PC-3 (cell line): ENCODE measurements around the gene TAF3. TPM values are rescaled to one million over a fixed set of nuclear protein-coding genes. Genes with fewer than 3 reads are reported as not detected.

Experiments
- ATAC-seq: fragments of 200-7000 bp; cut with Tn5 transposase; 2 replicates; pipeline ENCODE4 v1.9.1; 2020; ENCODE audit warnings: mild to moderate bottlenecking, moderate library complexity
- BruUV-seq: library from RNA; stranded (reverse); fragments of 400-500 nt; replicated peaks from 2 replicates; lab custom pipeline; 2021; lab: Mats Ljungman, UMichigan
- CTCF ChIA-PET: fragments of 300-600 bp; sonication (Branson Sonifier 250); formaldehyde crosslinking; loops from one replicate; lab custom pipeline; 2022; ENCODE audit warnings: antibody characterized with exemption; lab: Charles Lee
- POLR2A ChIA-PET: fragments of 300-600 bp; sonication (Branson Sonifier 250); formaldehyde crosslinking; loops from one replicate; lab custom pipeline; 2022; ENCODE audit warnings: antibody characterized with exemption; ENCODE audit not compliant: unreplicated experiment; lab: Charles Lee
- DNase-seq: peaks from one replicate; pipeline ENCODE4 v3.0.0-alpha.2; 2015
- H2AFZ ChIP-seq: fragments of 300-600 bp; sonication (generic); 2 replicates; pipeline ENCODE4 v1.6.0; 2016; ENCODE audit warnings: antibody characterized with exemption, low read length
- H3F3A ChIP-seq: fragments of 300-600 bp; sonication (generic); one replicate; pipeline ENCODE4 v1.6.0; 2017; ENCODE audit warnings: antibody characterized with exemption, low read length, control low read depth, mild to moderate bottlenecking; ENCODE audit not compliant: unreplicated experiment
- H3K27ac ChIP-seq: fragments of 300-600 bp; sonication (generic); 2 replicates; pipeline ENCODE4 v1.5.1; 2016; ENCODE audit warnings: mild to moderate bottlenecking, low read length
- H3K27me3 ChIP-seq: fragments of 300-600 bp; sonication (generic); 2 replicates; pipeline ENCODE4 v1.6.1; 2016; ENCODE audit warnings: low read length, mixed read lengths
- H3K36me3 ChIP-seq: fragments of 300-600 bp; sonication (generic); 2 replicates; pipeline ENCODE4 v1.6.1; 2016; ENCODE audit warnings: low read depth, mixed run types, low read length, mixed read lengths
- H3K4me1 ChIP-seq: fragments of 300-600 bp; sonication (generic); 2 replicates; pipeline ENCODE4 v1.5.1; 2016; ENCODE audit warnings: low read length; ENCODE audit not compliant: insufficient read depth
- H3K4me2 ChIP-seq: fragments of 300-600 bp; sonication (generic); 2 replicates; pipeline ENCODE4 v1.6.0; 2016; ENCODE audit warnings: low read length
- H3K4me3 ChIP-seq: fragments of 300-600 bp; sonication (generic); 2 replicates; pipeline ENCODE4 v1.5.1; 2016; ENCODE audit warnings: mild to moderate bottlenecking, low read length, mixed read lengths
- H3K79me2 ChIP-seq: fragments of 300-600 bp; sonication (generic); 2 replicates; pipeline ENCODE4 v1.6.1; 2017; ENCODE audit warnings: low read length, mixed read lengths
- H3K9ac ChIP-seq: fragments of 300-600 bp; sonication (generic); 2 replicates; pipeline ENCODE4 v1.6.0; 2016; ENCODE audit warnings: mild to moderate bottlenecking, low read length
- H3K9me2 ChIP-seq: fragments of 300-600 bp; sonication (generic); replicated peaks from 2 replicates; pipeline ENCODE4 v1.6.1; 2016; ENCODE audit warnings: mixed run types, low read length, mixed read lengths
- H3K9me3 ChIP-seq: fragments of 300-600 bp; sonication (generic); 2 replicates; pipeline ENCODE4 v1.6.1; 2016; ENCODE audit warnings: low read length, mixed read lengths
- H4K20me1 ChIP-seq: fragments of 300-600 bp; sonication (generic); 2 replicates; pipeline ENCODE4 v1.6.1; 2016; ENCODE audit warnings: low read length, mixed read lengths
- EZH2 ChIP-seq: fragments of 300-600 bp; sonication (generic); IDR thresholded peaks from one replicate; pipeline ENCODE4 v1.6.1; 2017; ENCODE audit warnings: antibody characterized with exemption, mild to moderate bottlenecking, low read length; ENCODE audit not compliant: unreplicated experiment
- EZH2phosphoT487 ChIP-seq: fragments of 300-600 bp; sonication (generic); IDR thresholded peaks from 2 replicates; pipeline ENCODE4 v1.6.1; 2018; ENCODE audit warnings: mild to moderate bottlenecking, antibody characterized with exemption, low read length, borderline replicate concordance
- intact Hi-C: fragments of 100-400 bp; cut with micrococcal nuclease; formaldehyde crosslinking; loops from 2 replicates; pipeline ENCODE4 v1.9.0; 2023
- total RNA-seq: library from RNA; depleted of rRNA; stranded (reverse); fragments of >200 nt; gene quantifications from 2 replicates; pipeline ENCODE4 v1.2.3, GENCODE V29; 2014
- TF ChIP-seq, protein P1 (sequence below): fragments of 300-600 bp; sonication (generic); conservative IDR thresholded peaks from 2 replicates; pipeline ENCODE4 v1.5.1; 2017; ENCODE audit warnings: antibody characterized with exemption, low read depth, mild to moderate bottlenecking, low read length

The TAF3 gene
- total RNA-seq, 1 experiment from 2014 or later: 2.0 TPM

DNA sequence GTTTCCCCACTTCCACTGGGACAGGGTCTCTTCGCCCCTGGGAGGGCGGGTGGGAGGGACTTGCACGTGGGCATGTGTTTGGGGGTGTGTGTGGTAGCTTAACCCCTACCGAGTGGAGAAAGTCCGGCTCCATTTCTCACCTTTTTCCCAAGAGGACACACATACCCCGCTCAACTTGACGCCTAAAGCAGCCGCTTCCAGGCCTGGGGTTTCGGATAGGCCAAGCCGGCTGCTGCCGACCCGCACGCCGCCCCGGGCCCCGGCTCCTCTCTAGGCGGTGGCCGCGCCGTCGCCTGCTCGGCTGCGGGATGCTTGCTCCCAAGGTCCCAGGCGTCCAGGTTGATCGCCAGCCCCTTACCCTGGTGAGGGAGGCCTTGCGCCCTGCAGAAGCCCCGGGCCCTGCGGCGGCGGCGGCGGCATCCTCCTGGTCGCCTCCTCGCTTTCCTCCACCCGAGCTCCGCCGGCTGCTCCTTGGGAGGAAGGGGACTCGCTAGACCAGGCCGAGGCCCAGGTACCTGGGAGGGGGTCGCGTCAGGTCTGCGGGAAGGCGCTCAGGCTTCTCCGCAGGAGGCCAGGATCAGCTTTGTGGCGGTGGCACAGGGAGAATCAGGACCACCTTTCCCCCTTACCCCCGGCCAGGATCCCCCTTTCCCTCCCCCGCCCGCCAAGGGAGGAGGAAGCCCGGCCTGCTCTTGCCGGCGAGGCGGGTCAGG, 233.0 kb downstream of the TAF3 start:
- H3K4me2 ChIP-seq: no peak overlapping the region
- POLR2A ChIA-PET: interaction anchor here (0.6 kb wide), 1 partner anchor 405 kb away, joined by 3 read pairs; no protein-coding TSS in a partner anchor
- no peaks in the 10 kb centered on the region for H3K9me3 ChIP-seq
- H3K27me3 ChIP-seq: no peaks in the 10 kb centered on the region
- H3K4me1 ChIP-seq: peaks cover 4% of the 10 kb centered on the region; the same call in 1 of the 2 replicates
- CTCF ChIA-PET: interaction anchor here (0.5 kb wide), 1 partner anchor 31 kb away, joined by 3 read pairs; no protein-coding TSS in a partner anchor
- H2AFZ ChIP-seq: no peak overlapping the region
- ATAC-seq (no peak), DNase-seq (no peak)
- intact Hi-C loops: loop anchor here (2.0 to 10.0 kb wide), 4 partner anchors 96 to 314 kb away; no protein-coding TSS in a partner anchor
- peaks cover 17% of the 10 kb centered on the region for H3K79me2 ChIP-seq
- H3K4me3 ChIP-seq: no peak overlapping the region
- H4K20me1 ChIP-seq: no peaks in the 10 kb centered on the region
- no peak overlapping the region for H3K9ac ChIP-seq
- H3K9me2 ChIP-seq: no peaks in the 10 kb centered on the region
- no peaks in the 10 kb centered on the region for H3F3A ChIP-seq
- no peaks in the 10 kb centered on the region for H3K36me3 ChIP-seq
- H3K27ac ChIP-seq: no peak overlapping the region
- BruUV-seq: no TSS peak
- TF ChIP-seq, protein P1, sequence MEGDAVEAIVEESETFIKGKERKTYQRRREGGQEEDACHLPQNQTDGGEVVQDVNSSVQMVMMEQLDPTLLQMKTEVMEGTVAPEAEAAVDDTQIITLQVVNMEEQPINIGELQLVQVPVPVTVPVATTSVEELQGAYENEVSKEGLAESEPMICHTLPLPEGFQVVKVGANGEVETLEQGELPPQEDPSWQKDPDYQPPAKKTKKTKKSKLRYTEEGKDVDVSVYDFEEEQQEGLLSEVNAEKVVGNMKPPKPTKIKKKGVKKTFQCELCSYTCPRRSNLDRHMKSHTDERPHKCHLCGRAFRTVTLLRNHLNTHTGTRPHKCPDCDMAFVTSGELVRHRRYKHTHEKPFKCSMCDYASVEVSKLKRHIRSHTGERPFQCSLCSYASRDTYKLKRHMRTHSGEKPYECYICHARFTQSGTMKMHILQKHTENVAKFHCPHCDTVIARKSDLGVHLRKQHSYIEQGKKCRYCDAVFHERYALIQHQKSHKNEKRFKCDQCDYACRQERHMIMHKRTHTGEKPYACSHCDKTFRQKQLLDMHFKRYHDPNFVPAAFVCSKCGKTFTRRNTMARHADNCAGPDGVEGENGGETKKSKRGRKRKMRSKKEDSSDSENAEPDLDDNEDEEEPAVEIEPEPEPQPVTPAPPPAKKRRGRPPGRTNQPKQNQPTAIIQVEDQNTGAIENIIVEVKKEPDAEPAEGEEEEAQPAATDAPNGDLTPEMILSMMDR: no peak
- TF ChIP-seq EZH2 (no peak), EZH2phosphoT487 (no peak)

- no TSS peak for BruUV-seq
- no peak overlapping the region for H3K4me2 ChIP-seq
- H3K9me2 ChIP-seq: no peaks in the 10 kb centered on the region
- no peak overlapping the region for H3K4me3 ChIP-seq
- no peak overlapping the region for H3K27ac ChIP-seq
- H3K27me3 ChIP-seq: no peaks in the 10 kb centered on the region
- H4K20me1 ChIP-seq: no peaks in the 10 kb centered on the region
- intact Hi-C loops: loop anchor here (2.0 to 10.0 kb wide), 4 partner anchors 97 to 313 kb away; no protein-coding TSS in a partner anchor
- H3F3A ChIP-seq: no peaks in the 10 kb centered on the region
- POLR2A ChIA-PET: no interaction called here
- no peaks in the 10 kb centered on the region for H3K36me3 ChIP-seq
- CTCF ChIA-PET: no interaction called here
- DNase-seq (no peak), ATAC-seq (no peak)
- H3K79me2 ChIP-seq: peaks cover 23% of the 10 kb centered on the region
- H2AFZ ChIP-seq: no peak overlapping the region
- H3K9me3 ChIP-seq: no peaks in the 10 kb centered on the region
- TF ChIP-seq, protein P1: no peak
- TF ChIP-seq EZH2: no peak
- no peak for TF ChIP-seq EZH2phosphoT487
- no peak overlapping the region for H3K9ac ChIP-seq
- peaks cover 4% of the 10 kb centered on the region; the same call in 1 of the 2 replicates for H3K4me1 ChIP-seq
Observed at GRCh38 chr10:8051851-8052257, 233.5 kb downstream of the TAF3 start.
